GM18873 (cell line): ENCODE data around the gene SALL4.
"Not testable (repeated sequence)": the region's sequence is repeated elsewhere in the genome, so short reads cannot be mapped to it uniquely, and the experiment has no call there.

Experiments used
- ATAC-seq: cut with Tn5 transposase; IDR thresholded peaks from one replicate; pipeline ENCODE4 v1.9.1; 2021; ENCODE audit warnings: mild to moderate bottlenecking, moderate library complexity, moderate number of reproducible peaks; ENCODE audit not compliant: unreplicated experiment, low FRiP score

Gene SALL4

GRCh38 chr20:51767867-51768758, 34.2 kb downstream of the SALL4 start, which contains the start of gene ATP9A:
TSS of gene ATP9A (minus strand) at chr20:51768390. CDS start at chr20:51768369, 21 bp downstream.
- ATAC-seq, result no peak

- no peak for ATAC-seq
These were observed 35.1 kb downstream of the SALL4 start for GRCh38 chr20:51766994-51767866.

- not testable (repeated sequence) for ATAC-seq
These were observed 36.9 kb downstream of the SALL4 start for GRCh38 chr20:51765381-51765780.

- no peak for ATAC-seq
These were observed 38.2 kb downstream of the SALL4 start for GRCh38 chr20:51763965-51764602.

GRCh38 chr20:51760905-51761546, 41.3 kb downstream of the SALL4 start:
- no peak for ATAC-seq

- ATAC-seq, result no peak
These were observed 42.4 kb downstream of the SALL4 start for GRCh38 chr20:51759769-51760510.

- no peak for ATAC-seq
These were observed 43.3 kb downstream of the SALL4 start for GRCh38 chr20:51758978-51759544.

- ATAC-seq, result no peak
These were observed 45.1 kb downstream of the SALL4 start for GRCh38 chr20:51757226-51757625.

GRCh38 chr20:51756653-51757052, 45.7 kb downstream of the SALL4 start:
- no peak for ATAC-seq

- not testable (repeated sequence) for ATAC-seq
These were observed 49.1 kb downstream of the SALL4 start for GRCh38 chr20:51753220-51753619.

- no peak for ATAC-seq
These were observed 49.9 kb downstream of the SALL4 start for GRCh38 chr20:51752343-51752951.

GRCh38 chr20:51750770-51751388, 51.4 kb downstream of the SALL4 start:
- no peak for ATAC-seq

GRCh38 chr20:51750037-51750769, 52.1 kb downstream of the SALL4 start:
- no peak for ATAC-seq

GRCh38 chr20:51749674-51750036, 52.7 kb downstream of the SALL4 start:
- ATAC-seq, result no peak

GRCh38 chr20:51747182-51747911, 55.0 kb downstream of the SALL4 start:
- no peak for ATAC-seq

- ATAC-seq, result no peak
These were observed 56.5 kb downstream of the SALL4 start for GRCh38 chr20:51745804-51746203.

GRCh38 chr20:51740838-51741237, 61.5 kb downstream of the SALL4 start:
- ATAC-seq, result no peak
